ENCODE data around the gene CNPY3. TPM values are rescaled to one million over a fixed set of nuclear protein-coding genes. Genes with fewer than 3 reads are reported as not detected.
"Not testable (repeated sequence)": the region's sequence is repeated elsewhere in the genome, so short reads cannot be mapped to it uniquely, and the experiment has no call there.

CNPY3 gene
- 58.0 TPM for polyA plus RNA-seq (ENCODE audit: insufficient read length)
- long read RNA-seq, donor 1, transcript CNPY3-201 (6 exons, 1,704 nt) = major isoform, 37 of 82 reads
- long read RNA-seq, donor 1, partial matches to known transcripts = 40 of 82 reads
- long read RNA-seq, donor 1, other reads (novel, unspliced or antisense) = 5 of 82 reads
- long read RNA-seq, donor 2, transcript CNPY3-201 (6 exons, 1,704 nt) = major isoform, 31 of 31 reads
- long read RNA-seq, donor 2, partial matches to known transcripts = 0 of 31 reads
- long read RNA-seq, donor 2, other reads (novel, unspliced or antisense) = 0 of 31 reads
- long read RNA-seq, donor 3, transcript CNPY3-201 (6 exons, 1,704 nt) = major isoform, 26 of 26 reads
- long read RNA-seq, donor 3, partial matches to known transcripts = 0 of 26 reads
- long read RNA-seq, donor 3, other reads (novel, unspliced or antisense) = 0 of 26 reads
- long read RNA-seq, donor 4, partial matches to known transcripts = 0 of 1 reads
- long read RNA-seq, donor 4, other reads (novel, unspliced or antisense) = 0 of 1 reads
- long read RNA-seq, donor 5, transcript CNPY3-201 (6 exons, 1,704 nt) = major isoform, 52 of 65 reads
- long read RNA-seq, donor 5, partial matches to known transcripts = 6 of 65 reads
- long read RNA-seq, donor 5, other reads (novel, unspliced or antisense) = 7 of 65 reads
- long read RNA-seq, donor 6, transcript CNPY3-201 (6 exons, 1,704 nt) = major isoform, 32 of 51 reads
- long read RNA-seq, donor 6, partial matches to known transcripts = 14 of 51 reads
- long read RNA-seq, donor 6, other reads (novel, unspliced or antisense) = 5 of 51 reads
- long read RNA-seq, donor 7, transcript CNPY3-201 (6 exons, 1,704 nt) = major isoform, 30 of 54 reads
- long read RNA-seq, donor 7, partial matches to known transcripts = 17 of 54 reads
- long read RNA-seq, donor 7, other reads (novel, unspliced or antisense) = 7 of 54 reads
- long read RNA-seq, donor 8, transcript CNPY3-201 (6 exons, 1,704 nt) = major isoform, 22 of 22 reads
- long read RNA-seq, donor 8, partial matches to known transcripts = 0 of 22 reads
- long read RNA-seq, donor 8, other reads (novel, unspliced or antisense) = 0 of 22 reads

GRCh38 chr6:42928986-42929820 lies at the start of gene CNPY3:
Gene CNPY3 (plus strand): TSS chr6:42929480. CDS start chr6:42929571, 91 bp downstream.
- peak; percentile 93 for DNase-seq

GRCh38 chr6:42880240-42880817 lies 49.0 kb upstream of the CNPY3 start:
- DNase-seq = not testable (repeated sequence)

GRCh38 chr6:42880871-42881270 lies 48.4 kb upstream of the CNPY3 start:
- DNase-seq = not testable (repeated sequence)

- DNase-seq = no peak
Measured at GRCh38 chr6:42885702-42886101, 43.6 kb upstream of the CNPY3 start.

GRCh38 chr6:42888201-42888600 lies 41.1 kb upstream of the CNPY3 start:
- DNase-seq = not testable (repeated sequence)

GRCh38 chr6:42889815-42890214 lies 39.5 kb upstream of the CNPY3 start:
- DNase-seq = no peak

GRCh38 chr6:42890311-42891198 lies 38.7 kb upstream of the CNPY3 start:
- DNase-seq = peak; percentile 96

- DNase-seq = no peak
Measured at GRCh38 chr6:42891199-42891722, 38.0 kb upstream of the CNPY3 start.

- DNase-seq = not testable (repeated sequence)
Measured at GRCh38 chr6:42894041-42894828, 35.0 kb upstream of the CNPY3 start.

- DNase-seq = no peak
Measured at GRCh38 chr6:42896178-42896719, 33.0 kb upstream of the CNPY3 start.

- peak; percentile 57 for DNase-seq
Measured at GRCh38 chr6:42898891-42899361, 30.4 kb upstream of the CNPY3 start.

GRCh38 chr6:42899871-42900270 lies 29.4 kb upstream of the CNPY3 start:
- DNase-seq = no peak

GRCh38 chr6:42901538-42901957 lies 27.7 kb upstream of the CNPY3 start:
- peak; percentile 83 for DNase-seq

GRCh38 chr6:42902429-42903263 lies 26.6 kb upstream of the CNPY3 start:
- DNase-seq = not testable (repeated sequence)

GRCh38 chr6:42904467-42904866 lies 24.8 kb upstream of the CNPY3 start:
- DNase-seq = no peak

GRCh38 chr6:42907336-42907735 lies 21.9 kb upstream of the CNPY3 start:
- no peak for DNase-seq

- no peak for DNase-seq
Measured at GRCh38 chr6:42909835-42910234, 19.4 kb upstream of the CNPY3 start.

Measured in left kidney (tissue), 8 donors.